Skin of body (tissue), 2 donors: ENCODE results near the gene SPRED3. TPM values are rescaled to one million over a fixed set of nuclear protein-coding genes. Genes with fewer than 3 reads are reported as not detected.
"Not testable (repeated sequence)": the region's sequence is repeated elsewhere in the genome, so short reads cannot be mapped to it uniquely, and the experiment has no call there.

Experiments
- DNase-seq: peaks from one replicate; lab custom pipeline; 2025; lab: John Stamatoyannopoulos, UW
- total RNA-seq: library from RNA; depleted of rRNA; stranded (reverse); fragments of >200 nt; gene quantifications from one replicate; pipeline ENCODE4 v1.2.3, GENCODE V29; 2014

Gene SPRED3
- total RNA-seq, result 0.99 TPM

- no peak for DNase-seq
Observed at GRCh38 chr19:38388349-38389100, at the start of gene SPRED3. SPRED3 (plus strand) TSS chr19:38388697; CDS start chr19:38390303, 1,606 bp downstream.

GRCh38 chr19:38339011-38339410 is 49.5 kb upstream of the SPRED3 start:
- DNase-seq, result not testable (repeated sequence)

GRCh38 chr19:38340927-38341326 is 47.6 kb upstream of the SPRED3 start:
- DNase-seq, result no peak

- no peak for DNase-seq
Observed at GRCh38 chr19:38346837-38347236, 41.7 kb upstream of the SPRED3 start.

GRCh38 chr19:38350883-38351282 is 37.6 kb upstream of the SPRED3 start:
- no peak for DNase-seq

- DNase-seq, result no peak
Observed at GRCh38 chr19:38351865-38352395, 36.6 kb upstream of the SPRED3 start.

GRCh38 chr19:38352611-38353010 is 35.9 kb upstream of the SPRED3 start:
- DNase-seq, result no peak

GRCh38 chr19:38355728-38356725 is 32.5 kb upstream of the SPRED3 start:
- no peak for DNase-seq

GRCh38 chr19:38358071-38358470 is 30.4 kb upstream of the SPRED3 start:
- DNase-seq, result no peak

GRCh38 chr19:38359242-38360021 is 29.1 kb upstream of the SPRED3 start:
- DNase-seq, result no peak

GRCh38 chr19:38360351-38360750 is 28.1 kb upstream of the SPRED3 start:
- DNase-seq, result no peak

GRCh38 chr19:38360839-38361631 is 27.5 kb upstream of the SPRED3 start:
- no peak for DNase-seq

- DNase-seq, result no peak
Observed at GRCh38 chr19:38361633-38362075, 26.8 kb upstream of the SPRED3 start.

- DNase-seq, result no peak
Observed at GRCh38 chr19:38362076-38362945, 26.2 kb upstream of the SPRED3 start.

GRCh38 chr19:38362946-38363688 is 25.4 kb upstream of the SPRED3 start:
- not testable (repeated sequence) for DNase-seq

GRCh38 chr19:38367041-38367440 is 21.5 kb upstream of the SPRED3 start:
- no peak for DNase-seq

GRCh38 chr19:38369584-38369983 is 18.9 kb upstream of the SPRED3 start:
- DNase-seq, result no peak

- no peak for DNase-seq
Observed at GRCh38 chr19:38370299-38370698, 18.2 kb upstream of the SPRED3 start.

GRCh38 chr19:38371081-38371480 is 17.4 kb upstream of the SPRED3 start:
- no peak for DNase-seq
